ENCODE measurements around the gene TREML1. TPM values are rescaled to one million over a fixed set of nuclear protein-coding genes. Genes with fewer than 3 reads are reported as not detected.

TREML1 gene
- total and polyA plus RNA-seq, 12 donors, result 0.28 to 4.7 (median 0.88) TPM; not detected in 2

Other genes starting within 250 kb of the TREML1 start
- 1 to 10 TPM in 4 of 9 donors, under 1 TPM in 5; 0.52 to 1.2 (median 0.65) TPM for gene UNC5CL, start 115.1 kb downstream of the TREML1 start, total RNA-seq
- 1 to 10 TPM in 2 of 3 donors, under 1 TPM in 1; 0.20 to 1.6 (median 1.2) TPM for gene UNC5CL, start 115.1 kb downstream of the TREML1 start, polyA plus RNA-seq
- under 1 TPM in 1 of 9 donors, not detected in 8; 0.44 TPM for gene TSPO2, start 111.9 kb downstream of the TREML1 start, total RNA-seq
- not detected for gene TSPO2, start 111.9 kb downstream of the TREML1 start, polyA plus RNA-seq
- gene APOBEC2, start 101.1 kb downstream of the TREML1 start, total RNA-seq, result 1 to 10 TPM in 5 of 9 donors, under 1 TPM in 2, not detected in 2; 0.28 to 3.7 (median 1.2) TPM
- under 1 TPM in 2 of 3 donors, not detected in 1; 0.38 to 0.81 TPM for gene APOBEC2, start 101.1 kb downstream of the TREML1 start, polyA plus RNA-seq
- gene OARD1, start 82.0 kb downstream of the TREML1 start, total RNA-seq, result 10 to 100 TPM; 10.1 to 35.5 (median 22.1) TPM
- 10 to 100 TPM; 21.5 to 44.4 (median 26.1) TPM for gene OARD1, start 82.0 kb downstream of the TREML1 start, polyA plus RNA-seq
- gene NFYA, start 81.4 kb downstream of the TREML1 start, total RNA-seq, result 10 to 100 TPM in 8 of 9 donors, 1 to 10 TPM in 1; 7.1 to 21.0 (median 14.2) TPM
- gene NFYA, start 81.4 kb downstream of the TREML1 start, polyA plus RNA-seq, result 10 to 100 TPM in 1 of 3 donors, 1 to 10 TPM in 2; 6.4 to 21.4 (median 7.4) TPM
- gene TREM2, start 8.8 kb upstream of the TREML1 start, total RNA-seq, result 10 to 100 TPM in 6 of 9 donors, 1 to 10 TPM in 2, under 1 TPM in 1; 0.67 to 42.5 (median 13.8) TPM
- gene TREM2, start 8.8 kb upstream of the TREML1 start, polyA plus RNA-seq, result 10 to 100 TPM; 11.7 to 39.1 (median 23.4) TPM
- under 1 TPM in 3 of 9 donors, not detected in 6; 0.06 to 0.19 (median 0.18) TPM for gene TREML2, start 46.8 kb upstream of the TREML1 start, total RNA-seq
- gene TREML2, start 46.8 kb upstream of the TREML1 start, polyA plus RNA-seq, result not detected
- under 1 TPM in 1 of 9 donors, not detected in 8; 0.06 TPM for gene TREML4, start 74.0 kb upstream of the TREML1 start, total RNA-seq
- gene TREML4, start 74.0 kb upstream of the TREML1 start, polyA plus RNA-seq, result not detected
- 1 to 10 TPM in 3 of 9 donors, under 1 TPM in 3, not detected in 3; 0.44 to 3.8 (median 1.0) TPM for gene TREM1, start 132.3 kb upstream of the TREML1 start, total RNA-seq
- 1 to 10 TPM in 1 of 3 donors, under 1 TPM in 2; 0.37 to 2.0 (median 0.66) TPM for gene TREM1, start 132.3 kb upstream of the TREML1 start, polyA plus RNA-seq
- gene NCR2, start 181.3 kb upstream of the TREML1 start, total RNA-seq, result not detected
- not detected for gene NCR2, start 181.3 kb upstream of the TREML1 start, polyA plus RNA-seq